SHP77 treated with DMSO at 0.1 percent for 48 hours (cell line): ENCODE results near the gene CLEC2L.

Experiments used
- DNase-seq: peaks from one replicate; lab custom pipeline; 2025; lab: John Stamatoyannopoulos, UW

Gene CLEC2L

DNA sequence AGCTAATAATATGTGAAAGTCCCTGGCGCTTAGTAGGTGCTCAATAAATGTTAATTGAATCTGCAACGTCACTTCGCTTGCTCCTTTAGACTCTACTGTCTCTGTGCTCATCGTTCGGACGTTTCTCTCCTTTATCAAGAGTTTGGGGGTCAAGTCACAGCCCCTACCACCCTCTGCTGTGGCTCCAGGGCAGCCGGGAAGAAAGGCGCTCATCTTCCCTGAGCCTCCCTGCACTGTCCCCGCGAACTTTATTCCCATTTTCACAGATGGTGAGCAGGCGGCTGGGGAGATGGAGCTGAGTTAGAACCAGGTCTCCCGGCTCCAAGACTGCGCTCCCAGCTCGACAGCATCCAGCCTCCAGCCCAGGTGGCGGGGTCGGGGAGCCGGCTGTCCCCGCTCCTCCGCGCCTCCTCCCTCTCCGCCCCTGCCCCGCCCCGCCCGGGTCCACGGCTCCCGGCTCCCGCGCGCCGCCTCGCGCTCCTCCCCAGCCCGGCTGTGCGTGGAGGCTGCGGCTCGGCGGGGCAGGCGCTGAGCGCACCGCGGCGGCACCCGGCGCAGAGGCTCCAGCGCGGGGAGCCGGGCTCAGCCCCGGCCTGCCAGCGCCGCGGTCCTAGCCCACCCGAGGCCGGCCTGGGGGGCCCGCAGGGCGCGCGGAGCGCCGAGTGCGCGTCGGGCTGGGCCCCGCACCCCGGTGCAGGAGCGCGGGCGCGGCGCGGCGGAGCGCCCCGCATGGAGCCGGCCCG is at the start of gene CLEC2L:
Gene CLEC2L (plus strand): TSS at position 487 of the 743 bp plus-strand sequence. CDS start 243 bp downstream, at position 730.
- no peak for DNase-seq

DNA sequence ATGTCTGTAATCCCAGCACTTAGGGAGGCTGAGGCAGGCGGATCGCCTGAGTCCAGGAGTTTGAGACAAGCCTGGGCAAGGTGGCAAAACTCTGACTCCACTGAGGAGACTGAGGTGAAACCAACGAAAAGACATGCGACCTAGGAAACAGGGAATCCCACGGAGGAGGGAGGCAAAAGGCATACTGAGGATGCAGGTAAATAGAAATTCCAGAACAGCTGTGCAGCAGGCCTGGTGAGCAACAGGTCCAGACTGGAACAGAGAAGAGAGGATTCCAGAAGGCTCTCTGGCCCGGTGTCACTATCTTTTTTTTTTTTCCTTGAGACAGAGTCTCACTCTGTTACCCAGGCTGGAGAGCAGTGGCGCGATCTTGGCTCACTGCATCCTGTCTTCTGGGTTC is 47.3 kb upstream of the CLEC2L start:
- DNase-seq: no peak

DNA sequence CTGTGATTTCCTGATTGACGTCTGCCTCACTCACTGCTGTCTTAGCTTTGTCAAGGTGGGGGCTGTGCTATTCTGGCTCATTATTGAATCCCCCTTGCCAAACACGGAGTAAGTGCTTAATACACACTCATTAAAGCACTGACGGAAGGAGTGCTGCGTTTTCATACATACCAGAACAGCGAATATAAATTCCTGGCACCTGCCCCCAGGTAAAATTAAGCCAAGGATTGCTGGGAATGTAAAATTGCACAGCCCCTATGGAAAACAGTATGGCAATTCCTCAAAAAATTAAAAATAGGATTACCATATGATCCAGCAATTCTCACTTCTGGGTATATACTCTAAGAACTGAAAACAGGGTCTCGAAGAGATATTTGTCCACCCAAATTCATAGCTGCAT is 46.6 kb upstream of the CLEC2L start:
- DNase-seq: no peak

DNA sequence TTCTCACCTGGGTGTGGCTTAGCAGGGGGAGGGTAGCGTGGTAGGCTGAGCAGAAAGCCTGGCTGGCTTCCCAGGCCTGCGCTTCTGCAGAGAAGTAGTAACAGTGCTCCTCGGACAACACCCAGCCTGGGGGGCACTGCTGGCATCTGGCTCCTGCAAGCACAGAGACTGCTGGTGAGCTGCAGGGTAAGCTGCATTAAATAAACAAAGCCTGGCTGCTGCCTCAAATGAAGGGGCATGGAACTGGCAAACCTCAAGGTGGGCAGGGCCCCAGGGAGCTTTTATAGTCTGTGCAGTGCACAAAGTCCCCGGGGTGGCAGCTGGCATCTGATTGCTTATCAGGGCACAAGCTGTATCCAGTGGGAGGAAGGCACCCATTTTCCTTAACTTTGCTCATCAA is 43.9 kb upstream of the CLEC2L start:
- no peak for DNase-seq

DNA sequence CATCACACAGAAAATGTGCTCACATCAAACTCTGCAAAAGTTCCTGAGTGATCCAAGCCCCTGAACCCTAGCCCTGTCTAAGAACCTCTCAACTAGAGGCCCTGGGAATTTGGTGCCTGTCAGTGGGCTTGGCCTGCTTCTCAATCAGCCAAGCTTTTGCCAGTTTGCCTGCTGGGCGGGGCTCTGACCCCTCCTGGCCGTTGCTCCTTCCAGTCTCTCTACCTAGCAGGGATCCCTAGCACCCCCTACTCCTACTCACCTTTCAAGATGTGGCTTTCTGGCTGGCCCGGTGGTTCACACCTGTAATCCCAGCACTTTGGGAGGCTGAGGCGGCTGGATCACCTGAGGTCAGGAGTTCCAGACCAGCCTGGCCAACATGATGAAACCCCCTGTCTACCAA is 42.1 kb upstream of the CLEC2L start:
- no peak for DNase-seq

DNA sequence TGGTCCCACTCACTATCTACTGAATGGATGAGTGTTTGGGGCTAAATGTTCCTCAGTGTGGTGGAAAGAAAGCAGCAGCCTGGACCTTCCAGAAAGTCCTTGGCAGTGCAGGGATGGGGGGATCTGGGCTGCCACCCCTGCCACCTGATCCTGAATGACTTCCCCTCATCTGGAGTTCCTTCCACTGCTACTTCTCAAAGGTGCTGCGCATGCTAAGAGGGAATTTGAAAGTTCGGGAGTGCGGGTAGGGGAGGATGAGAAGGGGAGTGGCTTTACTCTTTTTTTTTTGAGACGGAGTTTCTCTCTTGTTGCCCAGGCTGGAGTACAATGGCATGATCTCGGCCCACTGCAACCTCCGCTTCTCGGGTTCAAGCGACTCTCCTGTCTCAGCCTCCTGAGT is 41.4 kb upstream of the CLEC2L start:
- DNase-seq: no peak

DNA sequence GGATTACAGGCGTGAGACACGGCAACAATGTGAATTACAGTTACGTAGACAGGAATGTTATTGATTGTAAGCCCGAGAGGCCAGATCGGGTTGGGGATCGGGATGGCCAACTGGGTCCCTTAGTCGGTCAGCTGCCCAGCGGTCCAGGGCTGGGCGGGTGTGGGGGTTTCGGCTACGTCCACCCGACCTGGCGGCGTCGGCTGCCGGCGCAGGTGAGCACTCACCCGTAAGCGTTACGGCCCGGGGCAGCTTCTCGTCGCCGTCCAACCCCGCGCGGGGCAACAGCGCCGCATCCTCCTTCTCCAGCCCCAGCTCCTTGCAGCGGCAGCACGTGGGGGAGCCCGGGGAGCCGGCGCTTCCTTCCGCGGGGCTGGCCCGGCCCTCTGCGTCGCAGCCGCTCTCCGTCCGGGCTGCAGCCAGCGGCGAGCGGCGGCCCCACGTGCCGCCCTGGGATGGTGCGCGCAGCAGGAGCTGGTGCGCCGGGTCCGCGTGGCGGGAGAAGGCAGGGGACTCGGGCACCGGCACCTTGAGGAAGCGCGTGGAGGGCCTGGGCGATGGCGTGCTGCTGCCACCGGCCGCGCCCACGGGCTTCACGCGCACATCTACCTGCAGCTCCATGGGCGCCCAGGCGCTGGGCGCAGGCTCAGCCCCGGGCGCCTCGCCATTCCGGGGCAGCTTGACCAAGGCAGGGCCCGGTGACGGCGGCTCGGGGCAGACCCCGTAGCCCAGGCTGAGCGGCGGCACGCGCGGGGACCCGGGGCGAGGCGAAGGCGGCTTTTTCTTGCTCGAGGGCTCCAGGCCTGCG is 40.6 kb upstream of the CLEC2L start:
- no peak for DNase-seq

DNA sequence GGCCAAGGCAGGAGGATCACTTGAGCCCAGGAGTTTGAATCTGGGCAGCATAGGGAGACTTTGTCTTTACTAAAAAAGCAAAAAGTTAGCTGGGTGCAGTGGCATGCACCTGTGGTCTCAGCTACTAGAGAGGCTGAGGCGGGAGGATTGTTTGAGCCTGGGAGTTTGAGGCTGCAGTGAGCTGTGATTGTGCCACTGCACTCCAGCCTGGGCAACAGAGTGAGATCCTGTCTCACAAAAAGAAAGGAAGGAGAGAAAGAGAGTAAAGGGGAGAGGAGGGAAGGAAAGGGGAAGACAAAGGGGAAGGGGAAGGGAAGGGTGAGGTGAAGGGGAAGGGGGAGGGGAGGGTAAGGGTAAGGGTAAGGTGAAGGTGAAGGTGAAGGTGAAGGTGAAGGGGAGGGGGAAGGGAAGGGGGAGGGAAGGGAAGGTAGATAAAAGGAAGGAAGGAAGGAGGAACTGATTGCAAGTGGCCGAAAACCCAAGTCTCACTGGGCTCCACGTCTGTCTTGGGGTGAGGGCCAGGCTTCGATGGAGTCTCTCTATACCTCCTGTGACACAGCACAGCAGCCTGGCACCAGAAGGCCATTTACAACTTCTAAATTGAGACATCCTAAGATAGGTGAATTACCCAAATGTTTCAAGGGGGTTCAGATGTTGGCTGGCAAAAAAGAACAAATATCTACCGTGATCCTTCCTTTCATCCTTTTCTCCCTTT is 36.0 kb upstream of the CLEC2L start:
- no peak for DNase-seq

DNA sequence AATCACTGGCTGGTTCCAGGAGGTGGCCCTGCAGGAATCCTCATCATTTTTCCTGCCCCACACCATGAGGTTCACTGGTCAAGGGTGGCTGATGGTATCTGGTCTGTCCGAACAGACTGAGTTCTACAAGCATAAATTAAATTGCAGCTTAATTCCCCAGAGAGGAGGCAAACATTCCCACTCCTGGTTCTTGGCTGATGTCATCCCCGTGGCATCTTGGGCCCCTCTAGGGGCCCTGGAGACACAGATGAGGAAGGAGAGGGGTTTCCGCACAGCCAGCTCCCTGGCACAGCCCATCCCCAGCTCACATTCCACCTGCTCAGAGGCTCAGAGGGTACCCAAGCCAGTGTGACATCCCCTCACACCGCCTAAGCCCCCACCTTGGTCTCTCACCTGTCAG is 34.7 kb upstream of the CLEC2L start:
- DNase-seq: no peak

DNA sequence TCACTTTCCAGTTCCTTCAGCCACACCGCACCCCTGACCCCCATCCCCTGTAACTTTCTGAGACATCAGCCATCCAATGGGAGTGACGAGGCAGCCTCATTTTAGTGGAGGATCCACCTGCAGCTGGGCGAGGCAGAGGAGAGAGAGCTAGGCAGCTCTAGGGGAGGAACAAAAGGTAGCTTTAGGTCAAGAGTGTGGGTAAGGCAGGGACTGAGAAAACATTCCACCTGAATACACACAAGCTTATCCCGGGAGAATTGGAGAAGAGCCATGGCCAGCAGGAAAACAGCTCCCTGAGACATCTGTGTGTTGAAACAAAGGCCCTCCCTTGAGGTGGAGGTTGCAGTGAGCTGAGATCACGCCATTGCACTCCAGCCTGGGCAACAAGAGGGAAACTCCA is 33.4 kb upstream of the CLEC2L start:
- DNase-seq: peak; percentile 2

DNA sequence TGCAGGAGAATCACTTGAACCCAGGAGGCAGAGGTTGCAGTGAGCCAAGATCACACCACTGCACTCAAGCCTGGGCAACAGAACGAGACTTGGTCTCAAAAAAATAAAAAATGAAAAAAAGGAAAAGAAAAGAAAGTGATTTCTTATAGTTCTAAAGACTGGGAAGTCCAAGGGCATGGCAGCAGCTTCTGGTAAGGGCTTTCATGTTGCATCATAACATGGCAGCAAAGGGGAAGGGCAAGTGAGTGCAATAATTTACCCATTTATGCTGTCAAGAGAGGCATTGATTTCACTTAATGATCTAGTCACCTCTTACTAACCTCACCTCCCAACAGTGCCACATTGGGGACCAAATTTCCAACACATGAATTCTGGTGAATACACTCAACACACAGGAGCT is 31.2 kb upstream of the CLEC2L start:
- DNase-seq: no peak

DNA sequence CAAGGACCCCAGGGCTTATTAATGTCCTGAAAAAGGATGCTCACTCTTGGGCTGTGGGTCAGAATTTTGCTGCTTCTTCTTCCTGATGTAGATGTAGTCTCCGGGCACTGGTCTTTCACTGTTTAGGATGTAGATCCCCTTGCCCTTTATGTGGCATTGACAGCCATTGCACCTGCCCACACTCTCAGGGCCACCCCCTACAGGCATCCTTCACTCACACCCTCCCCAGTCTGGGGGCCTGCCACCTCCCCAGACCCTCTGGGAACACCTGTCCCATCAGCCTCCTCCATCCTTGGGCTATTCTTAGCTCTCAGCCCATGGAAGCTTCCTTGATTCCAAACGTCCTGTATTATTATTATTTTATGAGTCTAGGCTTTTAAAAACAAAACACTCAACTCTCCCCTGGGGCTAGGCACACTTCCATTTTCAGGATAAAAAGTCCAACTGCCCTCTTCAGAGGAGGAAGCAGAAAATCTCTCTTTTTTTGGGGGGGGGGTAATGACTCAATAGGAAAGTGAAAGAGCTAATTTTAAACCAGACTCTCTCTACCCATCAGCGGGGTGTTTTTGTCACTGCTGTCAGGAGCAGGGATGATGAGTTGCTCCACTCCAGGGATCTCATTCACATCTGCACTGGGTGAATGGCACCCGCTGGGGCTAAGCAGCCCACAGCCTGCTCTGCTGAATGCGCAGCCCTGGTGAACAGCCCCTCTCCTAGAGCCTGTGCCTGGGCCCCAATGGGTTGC is 28.5 kb upstream of the CLEC2L start:
- no peak for DNase-seq

DNA sequence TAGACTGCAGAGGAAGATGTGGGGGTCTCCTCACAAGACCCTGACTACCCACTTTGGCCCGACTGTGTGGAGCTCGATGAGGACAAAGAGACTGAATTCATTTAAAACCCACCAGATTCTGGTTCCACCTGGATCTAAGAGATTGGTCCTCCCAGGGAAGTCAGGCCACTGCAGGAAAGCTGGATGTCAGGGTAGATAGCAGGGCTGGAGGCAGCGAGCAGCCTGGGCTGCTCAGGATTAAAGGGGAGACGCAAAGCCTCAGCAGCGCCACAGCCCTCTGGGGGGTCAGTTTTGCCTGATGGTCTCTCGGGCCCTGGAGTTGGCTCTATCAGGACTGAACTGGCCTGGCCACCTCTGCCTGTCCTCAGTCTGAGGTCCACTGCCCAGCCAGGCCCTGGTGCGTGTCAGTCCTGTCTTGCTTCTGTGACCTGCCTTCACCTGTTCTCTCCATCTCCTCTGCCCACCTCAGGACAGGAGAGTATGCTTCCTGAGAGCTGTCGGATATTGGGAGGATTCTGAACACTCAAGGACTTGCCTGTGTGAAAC is 27.8 kb upstream of the CLEC2L start:
- DNase-seq: no peak

DNA sequence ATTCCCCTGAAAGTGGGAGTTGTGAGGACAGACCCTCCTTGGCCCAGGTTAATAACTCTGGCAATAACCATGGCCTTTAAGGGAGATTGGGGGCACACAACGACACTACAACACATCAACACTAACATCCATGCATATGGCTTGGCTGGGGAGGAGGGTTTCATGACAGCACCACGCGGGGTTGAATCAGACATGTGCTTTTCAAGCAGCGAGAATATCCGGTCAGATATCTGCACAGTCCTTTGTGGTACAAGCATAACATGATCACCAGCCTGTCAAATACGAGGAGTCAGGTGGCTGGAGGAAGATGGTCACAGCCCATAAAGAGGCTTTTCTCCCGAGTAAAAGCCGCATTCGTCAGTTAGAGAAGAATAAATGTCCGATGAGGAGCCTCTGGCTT is 27.0 kb upstream of the CLEC2L start:
- no peak for DNase-seq

DNA sequence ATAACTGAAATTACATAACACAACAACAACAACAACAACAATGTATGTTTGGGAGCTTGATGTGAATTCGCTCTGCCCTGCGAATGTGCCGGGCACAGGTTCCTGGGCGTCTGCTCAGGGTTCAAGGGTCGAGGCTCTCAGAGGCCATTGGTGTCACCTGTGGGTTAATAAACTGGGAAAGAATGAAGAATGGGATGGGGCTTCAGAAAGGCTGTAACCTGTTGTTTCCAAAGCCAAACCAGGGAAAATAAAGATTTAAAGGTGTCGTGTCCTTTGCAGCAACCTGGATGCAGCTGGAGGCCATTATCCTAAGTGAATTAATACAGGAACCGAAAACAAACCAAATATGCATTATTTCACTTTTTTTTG is 22.7 kb upstream of the CLEC2L start:
- no peak for DNase-seq

DNA sequence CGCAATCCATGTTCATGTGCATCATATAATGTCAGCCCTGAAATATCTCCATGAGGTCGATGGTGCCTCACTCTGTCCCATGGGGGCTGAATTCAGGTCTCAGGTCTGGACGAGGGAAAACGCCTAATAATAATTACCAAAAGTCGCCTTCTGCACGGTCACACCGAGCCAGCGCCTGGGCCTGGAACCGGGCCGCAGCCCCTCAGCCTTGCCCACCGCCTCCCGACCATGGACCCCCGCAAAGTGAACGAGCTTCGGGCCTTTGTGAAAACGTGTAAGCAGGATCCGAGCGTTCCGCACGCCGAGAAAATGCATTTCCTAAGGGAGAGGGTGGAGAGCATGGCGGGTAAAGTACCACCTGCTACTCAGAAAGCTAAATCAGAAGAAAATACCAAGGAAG is 21.3 kb upstream of the CLEC2L start:
- no peak for DNase-seq

DNA sequence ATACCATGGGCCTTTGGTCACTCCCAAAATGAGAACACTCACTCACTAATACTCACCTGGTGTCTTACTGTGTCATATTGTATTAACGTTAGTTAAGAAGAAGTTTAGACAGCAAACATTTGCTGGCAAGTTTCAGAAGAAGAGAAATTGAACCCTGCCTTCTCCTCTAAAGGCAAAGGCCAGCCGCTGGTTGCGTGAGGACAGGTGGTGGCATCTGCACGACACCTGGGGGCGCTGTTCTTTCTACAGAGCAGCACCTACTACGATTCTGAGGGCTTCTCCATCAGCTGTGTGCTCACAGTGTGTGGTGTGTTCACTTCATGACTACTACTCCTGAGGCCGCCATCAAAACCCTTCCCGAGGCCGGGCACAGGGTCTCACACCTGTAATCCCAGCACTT is 17.9 kb upstream of the CLEC2L start:
- no peak for DNase-seq

DNA sequence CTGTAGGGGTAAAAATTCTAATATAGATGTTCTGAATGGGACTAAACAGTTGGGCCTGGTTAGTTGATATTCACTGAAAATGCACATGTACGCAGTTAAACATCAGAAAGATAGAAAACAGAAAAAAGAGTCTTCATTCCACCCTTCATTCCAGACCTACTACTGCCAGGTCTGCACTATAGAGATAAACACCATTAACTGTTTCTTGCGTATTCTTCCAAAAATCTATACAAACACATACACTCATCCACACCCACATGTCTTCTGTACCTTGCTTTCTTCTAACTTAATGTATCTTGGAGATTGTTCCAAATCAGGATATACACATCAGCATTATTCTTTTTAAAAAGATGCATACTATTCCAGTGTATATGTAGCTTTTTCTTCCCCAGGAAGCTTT is 13.9 kb upstream of the CLEC2L start:
- DNase-seq: no peak

DNA sequence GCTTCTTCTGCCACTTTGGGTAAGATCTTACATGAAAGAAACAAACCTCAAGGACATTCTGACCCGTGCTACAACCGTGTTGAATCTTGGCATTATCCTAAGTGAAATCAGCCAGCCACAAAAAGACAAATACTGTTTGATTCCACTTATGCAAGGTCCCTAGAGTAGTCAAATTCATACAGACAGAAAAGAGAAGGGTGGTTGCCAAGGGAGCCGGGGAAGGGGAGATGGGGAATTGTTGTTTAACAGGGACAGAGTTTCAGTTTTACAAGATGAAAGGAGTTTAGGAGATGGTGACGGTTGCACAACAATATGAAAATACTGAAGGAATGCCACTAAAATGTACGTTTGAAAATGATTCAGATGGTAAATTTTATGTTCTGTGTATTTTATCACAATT is 12.2 kb upstream of the CLEC2L start:
- DNase-seq: no peak

DNA sequence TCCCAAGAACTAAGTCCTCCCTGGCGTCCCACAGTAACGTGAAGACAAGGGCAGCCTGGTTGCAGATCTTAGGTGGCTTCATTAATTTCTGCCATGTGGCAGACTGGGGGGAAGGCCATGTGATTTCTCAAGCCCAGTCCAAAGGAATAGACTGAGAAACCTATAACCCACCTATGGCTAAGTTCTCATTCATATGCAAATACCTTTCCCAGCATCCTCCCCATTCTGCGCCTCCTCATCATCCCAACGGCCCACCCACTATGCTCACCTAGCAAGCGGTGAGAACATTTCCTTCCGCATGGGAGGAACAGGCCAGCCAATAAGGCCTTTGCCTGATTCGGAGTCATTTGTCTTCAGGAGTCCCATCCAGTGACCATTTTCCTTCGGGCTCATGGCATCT is 8.2 kb upstream of the CLEC2L start:
- DNase-seq: no peak

DNA sequence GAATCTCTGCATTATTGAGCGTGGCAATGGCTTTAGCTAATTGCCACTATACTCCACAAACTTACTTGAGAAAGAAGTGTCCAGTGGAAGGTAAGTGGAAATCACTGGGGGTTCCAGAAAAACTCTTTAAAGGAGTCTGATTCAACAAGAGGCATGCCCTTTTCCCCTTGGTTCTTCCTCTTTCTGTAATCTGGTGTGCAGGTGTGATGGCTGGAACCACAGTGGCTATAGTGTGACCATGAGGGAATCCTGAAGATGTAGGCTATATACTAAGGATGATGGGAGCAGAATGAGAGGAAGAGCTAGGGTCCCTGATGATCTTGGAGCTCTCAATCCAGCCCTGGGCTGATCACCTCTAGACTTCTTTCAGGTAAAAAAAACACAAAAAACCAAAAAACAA is 2.0 kb upstream of the CLEC2L start:
- no peak for DNase-seq

DNA sequence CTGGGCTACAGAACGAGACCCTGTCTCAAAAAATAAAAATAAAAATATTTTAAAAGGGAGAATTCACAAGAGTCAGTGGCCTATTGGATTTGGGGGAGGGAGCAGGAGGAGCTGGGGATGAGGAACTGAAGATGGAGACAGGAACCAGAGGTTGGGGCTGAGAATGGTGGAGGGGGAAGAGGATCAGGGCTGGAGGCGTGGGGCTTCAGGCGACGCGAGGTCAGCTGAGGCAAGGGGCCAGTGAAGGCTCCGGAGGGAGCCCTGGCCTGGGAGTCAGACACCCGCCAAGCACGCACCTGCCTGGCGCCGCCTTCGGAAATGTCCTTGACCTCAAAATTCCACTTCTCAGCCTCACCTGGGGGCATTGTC is 671 bp upstream of the CLEC2L start:
- DNase-seq: no peak
